Upper lobe of left lung (tissue), 6 donors: Measurements from ENCODE around the gene ENAH. TPM values are rescaled to one million over a fixed set of nuclear protein-coding genes. Genes with fewer than 3 reads are reported as not detected.

Experiments used
- ATAC-seq, 2 donors: fragments of 200-7000 bp; cut with Tn5 transposase; one replicate each; pipeline ENCODE4 v1.9.1; 2022; ENCODE audit warnings: mild to moderate bottlenecking in 2 of 2, moderate library complexity in 2 of 2; ENCODE audit not compliant: low FRiP score in 2 of 2
- DNase-seq, 2 donors: peaks; one replicate each; pipeline ENCODE4 v3.0.0-alpha.2; 2019 to 2020
- H3K27ac ChIP-seq, 4 donors: fragments of 200-600 bp; sonication (generic); one replicate each; pipeline ENCODE4 v1.5.1; 2016 to 2019
- H3K27me3 ChIP-seq, 4 donors: fragments of 200-600 bp; sonication (generic); one replicate each; pipeline ENCODE4 v1.5.1; 2017 to 2019
- H3K36me3 ChIP-seq, 4 donors: fragments of 200-600 bp; sonication (generic); one replicate each; pipeline ENCODE4 v1.5.1; 2016 to 2019
- H3K4me1 ChIP-seq, 4 donors: fragments of 200-600 bp; sonication (generic); one replicate each; pipeline ENCODE4 v1.5.1; 2018 to 2019
- H3K4me3 ChIP-seq, 4 donors: fragments of 200-600 bp; sonication (generic); one replicate each; pipeline ENCODE4 v1.5.1; 2017 to 2019; ENCODE audit warnings: mild to moderate bottlenecking in 2 of 4, moderate library complexity in 1 of 4
- H3K9me3 ChIP-seq, 4 donors: fragments of 200-600 bp; sonication (generic); one replicate each; pipeline ENCODE4 v1.5.1; 2018 to 2019
- EP300 ChIP-seq, 4 donors: sonication (generic); formaldehyde crosslinking; IDR thresholded peaks; one replicate each; pipeline ENCODE4 v1.5.1; 2017; ENCODE audit warnings: antibody characterized with exemption in 4 of 4, control low read depth in 2 of 4
- POLR2A ChIP-seq, 4 donors: fragments of 450-650 bp; IDR thresholded peaks; one replicate each; pipeline ENCODE4 v1.5.1; 2016 to 2017; ENCODE audit warnings: antibody characterized with exemption in 4 of 4, mild to moderate bottlenecking in 2 of 4
- POLR2AphosphoS5 ChIP-seq, 2 donors: sonication (generic); formaldehyde crosslinking; IDR thresholded peaks; one replicate each; pipeline ENCODE4 v1.5.1; 2017; ENCODE audit warnings: antibody characterized with exemption in 2 of 2
- WGBS, 2 donors: methylation state at CpG; one replicate each; pipeline ENCODE4 v1.1.5; 2017 to 2018; 5-methylcytosine and 5-hydroxymethylcytosine counted together
- total RNA-seq, 6 donors: library from RNA; depleted of rRNA in 4 of 6; stranded (reverse); fragments of >200 nt in 4 of 6; gene quantifications; one replicate each; pipeline versions ENCODE4 v1.1.0 to v1.2.1, GENCODE V29; 2016 to 2021
- TF ChIP-seq, protein P1 (sequence below), 6 experiments: fragments of 450-650 bp in 4 of 6; fragments of 200-600 bp in 2 of 6; sonication (generic) in 2 of 6; IDR thresholded peaks; one replicate each; pipeline ENCODE4 v1.5.1; 2016 to 2019; ENCODE audit warnings: antibody characterized with exemption in 6 of 6
- donor health status: DM: no; HTN: no; CAD: no; lungs with moderate emphysema.
- donor health status: DM: no; HTN: yes; CAD: no; lungs with severe emphysema.

The ENAH gene
- total RNA-seq, 6 donors from 2014 or later = 10.5 to 70.3 (median 33.8) TPM

DNA sequence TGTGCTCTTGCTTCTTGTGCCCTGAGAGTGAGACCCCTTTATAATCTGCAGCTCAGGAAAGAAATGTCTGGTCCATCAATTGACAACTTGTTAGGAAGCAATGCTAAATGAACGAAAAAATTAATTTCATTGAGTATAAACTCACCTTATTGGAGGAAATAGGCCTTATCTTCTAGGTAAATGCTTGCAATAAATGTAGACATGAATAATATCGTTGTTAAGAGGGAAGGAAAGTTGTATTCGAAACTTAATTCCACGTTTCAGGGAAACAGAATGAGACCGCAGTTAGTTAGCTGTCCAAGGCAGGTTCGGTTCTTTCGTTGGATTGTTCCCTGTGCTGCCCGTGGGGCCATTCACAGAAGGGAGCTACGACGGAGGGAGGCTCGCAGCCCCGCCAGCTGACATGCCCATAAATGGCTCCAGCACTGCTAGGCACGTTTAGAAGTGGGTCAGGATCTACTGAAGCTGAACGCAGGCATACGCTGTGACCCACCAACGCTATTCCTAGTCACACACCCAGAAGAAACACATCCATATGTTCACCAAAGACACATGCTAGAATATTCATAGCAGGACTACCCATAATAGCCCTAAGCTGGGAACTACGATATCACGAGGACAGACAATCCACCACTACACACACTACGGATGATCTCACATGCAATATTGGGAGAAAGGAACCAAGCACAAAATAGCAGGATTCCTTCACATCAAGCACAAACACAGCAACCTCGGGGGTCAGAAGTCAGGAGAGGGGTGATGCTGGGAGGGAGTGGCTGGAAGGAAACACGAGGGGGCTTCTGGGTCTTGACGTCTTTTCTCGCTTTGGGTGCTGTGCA is 168.9 kb downstream of the ENAH start:
- TF ChIP-seq, protein P1, sequence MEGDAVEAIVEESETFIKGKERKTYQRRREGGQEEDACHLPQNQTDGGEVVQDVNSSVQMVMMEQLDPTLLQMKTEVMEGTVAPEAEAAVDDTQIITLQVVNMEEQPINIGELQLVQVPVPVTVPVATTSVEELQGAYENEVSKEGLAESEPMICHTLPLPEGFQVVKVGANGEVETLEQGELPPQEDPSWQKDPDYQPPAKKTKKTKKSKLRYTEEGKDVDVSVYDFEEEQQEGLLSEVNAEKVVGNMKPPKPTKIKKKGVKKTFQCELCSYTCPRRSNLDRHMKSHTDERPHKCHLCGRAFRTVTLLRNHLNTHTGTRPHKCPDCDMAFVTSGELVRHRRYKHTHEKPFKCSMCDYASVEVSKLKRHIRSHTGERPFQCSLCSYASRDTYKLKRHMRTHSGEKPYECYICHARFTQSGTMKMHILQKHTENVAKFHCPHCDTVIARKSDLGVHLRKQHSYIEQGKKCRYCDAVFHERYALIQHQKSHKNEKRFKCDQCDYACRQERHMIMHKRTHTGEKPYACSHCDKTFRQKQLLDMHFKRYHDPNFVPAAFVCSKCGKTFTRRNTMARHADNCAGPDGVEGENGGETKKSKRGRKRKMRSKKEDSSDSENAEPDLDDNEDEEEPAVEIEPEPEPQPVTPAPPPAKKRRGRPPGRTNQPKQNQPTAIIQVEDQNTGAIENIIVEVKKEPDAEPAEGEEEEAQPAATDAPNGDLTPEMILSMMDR (IDR thresholded peaks at IDR 0.05) = no peak
- no peak for TF ChIP-seq EP300 (IDR thresholded peaks at IDR 0.05)
- TF ChIP-seq POLR2A (IDR thresholded peaks at IDR 0.05) = no peak
- TF ChIP-seq POLR2AphosphoS5 (IDR thresholded peaks at IDR 0.05) = no peak

DNA sequence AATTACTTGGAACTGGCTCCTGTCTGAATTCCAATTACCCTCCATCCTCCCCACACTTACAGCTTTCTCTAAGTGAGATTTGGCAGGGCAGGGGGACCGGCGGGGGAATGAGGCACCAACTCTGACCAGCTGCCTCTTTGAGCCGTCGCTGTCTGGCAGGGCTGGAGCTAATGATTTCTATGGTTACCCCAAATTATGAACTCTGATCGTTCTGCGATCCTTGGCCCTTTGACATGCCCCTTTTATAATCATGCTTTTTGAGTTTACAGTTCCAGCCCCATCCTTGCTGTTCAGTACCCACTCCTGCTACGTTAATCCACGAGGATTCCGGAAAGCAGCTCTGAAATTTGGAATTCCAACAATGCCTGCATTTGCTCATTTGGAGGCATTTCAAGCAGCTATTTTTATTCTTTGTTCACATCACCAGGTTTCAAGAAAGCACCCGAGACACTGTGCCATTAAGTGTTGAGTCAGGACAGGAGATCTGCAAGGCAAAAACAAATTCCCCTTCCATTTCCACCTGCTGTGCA is 170.4 kb downstream of the ENAH start:
- DNase-seq (peak in 1 of 2 donors; percentile 10), ATAC-seq (no peak)
- WGBS, 2 donors = 62 to 71% methylated on average over 10 of the region's 10 CpGs
- no peaks in the 10 kb centered on the region for H3K27me3 ChIP-seq
- no peaks in the 10 kb centered on the region for H3K9me3 ChIP-seq
- H3K4me3 ChIP-seq = no peak overlapping the region
- TF ChIP-seq POLR2AphosphoS5 (IDR thresholded peaks at IDR 0.05) (no peak), EP300 (IDR thresholded peaks at IDR 0.05) (no peak), POLR2A (IDR thresholded peaks at IDR 0.05) (no peak)
- TF ChIP-seq, protein P1 (IDR thresholded peaks at IDR 0.05) = no peak
- no peak overlapping the region for H3K27ac ChIP-seq
- H3K36me3 ChIP-seq = no peaks in the 10 kb centered on the region
- no peaks in the 10 kb centered on the region for H3K4me1 ChIP-seq

More for the DNA sequence above, 168.9 kb downstream of the ENAH start:
- ATAC-seq (no peak), DNase-seq (peak in 1 of 2 donors; percentile 10)
- Histone ChIP-seq H3K4me3 (no peak overlapping the region), H3K27me3 (no peaks in the 10 kb centered on the region), H3K36me3 (no peaks in the 10 kb centered on the region), H3K4me1 (no peaks in the 10 kb centered on the region), H3K27ac (no peak overlapping the region), H3K9me3 (no peaks in the 10 kb centered on the region)
- WGBS, 2 donors = 75 to 78% methylated on average over 23 of the region's 23 CpGs

DNA sequence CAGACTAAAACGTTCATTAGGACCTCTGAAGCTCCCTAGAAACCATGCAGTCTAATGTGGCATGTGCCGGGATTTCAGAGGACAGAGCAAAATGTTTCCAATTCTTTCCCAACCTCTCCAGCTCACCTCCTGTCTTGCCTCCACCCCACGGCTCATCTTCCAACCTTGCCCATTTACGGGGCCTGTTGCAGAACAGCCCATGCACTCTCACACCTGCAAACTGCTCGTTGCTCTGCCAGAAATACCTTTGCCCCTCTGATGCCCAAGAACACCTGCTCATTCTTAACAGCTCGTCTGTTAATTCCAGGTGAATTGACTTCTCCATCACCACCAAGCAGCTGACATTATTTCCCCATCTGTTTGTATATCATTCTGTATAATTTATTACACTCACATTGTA is 171.2 kb downstream of the ENAH start:
- no peak overlapping the region for H3K27ac ChIP-seq
- 60 to 62% methylated on average over 6 of the region's 6 CpGs for WGBS, 2 donors
- no peaks in the 10 kb centered on the region for H3K9me3 ChIP-seq
- no peaks in the 10 kb centered on the region for H3K36me3 ChIP-seq
- H3K4me3 ChIP-seq = no peak overlapping the region
- TF ChIP-seq EP300 (IDR thresholded peaks at IDR 0.05) = no peak
- no peak for TF ChIP-seq POLR2AphosphoS5 (IDR thresholded peaks at IDR 0.05)
- no peak for TF ChIP-seq POLR2A (IDR thresholded peaks at IDR 0.05)
- TF ChIP-seq, protein P1 (IDR thresholded peaks at IDR 0.05) = no peak
- H3K27me3 ChIP-seq = no peaks in the 10 kb centered on the region
- DNase-seq = peak in 1 of 2 donors; percentile 6
- ATAC-seq = no peak
- no peaks in the 10 kb centered on the region for H3K4me1 ChIP-seq

DNA sequence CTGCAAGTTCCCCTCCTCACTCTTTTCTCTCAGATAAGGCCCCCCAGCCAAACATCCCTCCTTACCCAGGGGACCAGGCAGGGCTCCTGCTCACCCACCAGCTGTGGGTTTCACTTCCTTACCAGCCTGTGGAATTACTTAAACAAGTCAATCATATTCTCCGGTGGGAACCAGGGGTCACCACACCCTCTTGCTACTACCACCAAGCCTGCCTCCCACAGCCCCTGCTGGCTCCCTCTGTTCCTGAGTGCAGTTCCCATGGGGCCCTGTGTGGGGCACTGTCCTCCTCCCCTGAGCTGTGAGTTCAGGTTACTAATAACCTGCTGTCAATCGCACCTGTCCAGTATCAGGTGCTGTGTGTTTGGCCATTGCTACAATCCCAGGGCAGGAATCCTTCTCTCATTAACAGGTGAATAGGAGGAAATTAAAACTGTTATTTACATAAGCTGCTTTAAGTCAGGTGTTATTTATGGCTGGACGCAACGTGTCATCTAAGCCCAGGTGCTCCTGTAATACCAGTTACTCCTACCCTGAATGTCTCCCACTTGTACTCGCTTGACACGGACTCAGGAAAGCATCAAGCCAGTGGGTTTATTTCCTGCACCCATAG is 172.0 kb downstream of the ENAH start:
- no peak overlapping the region for H3K27ac ChIP-seq
- TF ChIP-seq POLR2AphosphoS5 (IDR thresholded peaks at IDR 0.05) (no peak), EP300 (IDR thresholded peaks at IDR 0.05) (no peak), POLR2A (IDR thresholded peaks at IDR 0.05) (no peak)
- TF ChIP-seq, protein P1 (IDR thresholded peaks at IDR 0.05) = peak; percentile 50 to 75 (median 65)
- WGBS, 2 donors = 49 to 62% methylated on average over 6 of the region's 6 CpGs
- peak in 1 of 2 donors; percentile 63 for DNase-seq
- peak; percentile 45 to 68 for ATAC-seq
- H3K4me3 ChIP-seq = no peak overlapping the region
- no peaks in the 10 kb centered on the region for H3K27me3 ChIP-seq
- H3K36me3 ChIP-seq = no peaks in the 10 kb centered on the region
- no peaks in the 10 kb centered on the region for H3K4me1 ChIP-seq
- no peaks in the 10 kb centered on the region for H3K9me3 ChIP-seq
